ENCODE measurements around the gene RHBDD2. TPM values are rescaled to one million over a fixed set of nuclear protein-coding genes. Genes with fewer than 3 reads are reported as not detected.
"Not testable (repeated sequence)": the region's sequence is repeated elsewhere in the genome, so short reads cannot be mapped to it uniquely, and the experiment has no call there.

RHBDD2 gene
- 29.3 TPM for polyA plus RNA-seq (2013, experiment 1 of 2)
- polyA plus RNA-seq (2013, experiment 2 of 2): 33.6 TPM

GRCh38 chr7:75878769-75879611 is at the start of gene RHBDD2:
TSS of gene RHBDD2 (plus strand) at chr7:75879034. CDS start at chr7:75879083, 49 bp downstream.
- Histone ChIP-seq H3K4me3 (ENCODE audit: low read length) (peak within 1 kb of the TSS; percentile 87), H3K27me3 (ENCODE audit: insufficient read depth, low read length) (peaks cover 8% of the 10 kb centered on the region; the same call in 1 of the 2 replicates), H3K4me1 (ENCODE audit: insufficient read depth, low read length) (peaks cover 13% of the 10 kb centered on the region), H3K27ac (ENCODE audit: low read depth, low read length) (peak within 1 kb of the TSS; percentile 72), H3K36me3 (ENCODE audit: insufficient read depth, low read length) (peaks cover 34% of the 10 kb centered on the region), H3K9me3 (ENCODE audit: insufficient read depth, low read depth, low read length) (no peaks in the 10 kb centered on the region), H3K9ac (ENCODE audit: low read depth, low read length) (peak within 1 kb of the TSS; percentile 91)
- under 1% methylated on average over 57 of the region's 65 CpGs for WGBS

- not testable (repeated sequence) for H3K27me3 ChIP-seq (ENCODE audit: insufficient read depth, low read length); H3K4me3 ChIP-seq (ENCODE audit: low read length); H3K9ac ChIP-seq (ENCODE audit: low read depth, low read length); H3K36me3 ChIP-seq (ENCODE audit: insufficient read depth, low read length); H3K27ac ChIP-seq (ENCODE audit: low read depth, low read length); H3K9me3 ChIP-seq (ENCODE audit: insufficient read depth, low read depth, low read length); H3K4me1 ChIP-seq (ENCODE audit: insufficient read depth, low read length)
- WGBS: 70% methylated on average over 6 of the region's 6 CpGs
These were observed 49.2 kb upstream of the RHBDD2 start for GRCh38 chr7:75829656-75830055.

GRCh38 chr7:75830978-75831377 is 47.9 kb upstream of the RHBDD2 start:
- H3K36me3 ChIP-seq (ENCODE audit: insufficient read depth, low read length): no peaks in the 10 kb centered on the region
- H3K9ac ChIP-seq (ENCODE audit: low read depth, low read length): no peak overlapping the region
- no peak overlapping the region for H3K4me3 ChIP-seq (ENCODE audit: low read length)
- 94% methylated on average over 6 of the region's 6 CpGs for WGBS
- H3K27me3 ChIP-seq (ENCODE audit: insufficient read depth, low read length): no peaks in the 10 kb centered on the region
- no peaks in the 10 kb centered on the region for H3K9me3 ChIP-seq (ENCODE audit: insufficient read depth, low read depth, low read length)
- no peaks in the 10 kb centered on the region for H3K4me1 ChIP-seq (ENCODE audit: insufficient read depth, low read length)
- no peak overlapping the region for H3K27ac ChIP-seq (ENCODE audit: low read depth, low read length)

- not testable (repeated sequence) for H3K4me1 ChIP-seq (ENCODE audit: insufficient read depth, low read length); H3K27ac ChIP-seq (ENCODE audit: low read depth, low read length); H3K4me3 ChIP-seq (ENCODE audit: low read length); H3K9ac ChIP-seq (ENCODE audit: low read depth, low read length); H3K36me3 ChIP-seq (ENCODE audit: insufficient read depth, low read length); H3K27me3 ChIP-seq (ENCODE audit: insufficient read depth, low read length); H3K9me3 ChIP-seq (ENCODE audit: insufficient read depth, low read depth, low read length)
- WGBS: 77% methylated on average over 6 of the region's 6 CpGs
These were observed 45.2 kb upstream of the RHBDD2 start for GRCh38 chr7:75833662-75834061.

- no peaks in the 10 kb centered on the region for H3K36me3 ChIP-seq (ENCODE audit: insufficient read depth, low read length)
- no peaks in the 10 kb centered on the region for H3K9me3 ChIP-seq (ENCODE audit: insufficient read depth, low read depth, low read length)
- no peaks in the 10 kb centered on the region for H3K27me3 ChIP-seq (ENCODE audit: insufficient read depth, low read length)
- no peak overlapping the region for H3K4me3 ChIP-seq (ENCODE audit: low read length)
- H3K4me1 ChIP-seq (ENCODE audit: insufficient read depth, low read length): no peaks in the 10 kb centered on the region
- WGBS: 94% methylated on average over 29 of the region's 29 CpGs
- no peak overlapping the region for H3K27ac ChIP-seq (ENCODE audit: low read depth, low read length)
- no peak overlapping the region for H3K9ac ChIP-seq (ENCODE audit: low read depth, low read length)
These were observed 43.0 kb upstream of the RHBDD2 start for GRCh38 chr7:75835688-75836285.

- Histone ChIP-seq H3K36me3 (ENCODE audit: insufficient read depth, low read length) (no peaks in the 10 kb centered on the region), H3K4me1 (ENCODE audit: insufficient read depth, low read length) (no peaks in the 10 kb centered on the region), H3K4me3 (ENCODE audit: low read length) (no peak overlapping the region), H3K27ac (ENCODE audit: low read depth, low read length) (no peak overlapping the region), H3K9me3 (ENCODE audit: insufficient read depth, low read depth, low read length) (no peaks in the 10 kb centered on the region), H3K27me3 (ENCODE audit: insufficient read depth, low read length) (no peaks in the 10 kb centered on the region), H3K9ac (ENCODE audit: low read depth, low read length) (no peak overlapping the region)
- WGBS: 97% methylated on average over 6 of the region's 7 CpGs
These were observed 42.0 kb upstream of the RHBDD2 start for GRCh38 chr7:75836798-75837197.

- H3K9me3 ChIP-seq (ENCODE audit: insufficient read depth, low read depth, low read length); H3K4me3 ChIP-seq (ENCODE audit: low read length); H3K36me3 ChIP-seq (ENCODE audit: insufficient read depth, low read length); H3K27me3 ChIP-seq (ENCODE audit: insufficient read depth, low read length); H3K4me1 ChIP-seq (ENCODE audit: insufficient read depth, low read length); H3K9ac ChIP-seq (ENCODE audit: low read depth, low read length); H3K27ac ChIP-seq (ENCODE audit: low read depth, low read length): not testable (repeated sequence)
- WGBS: 90% methylated on average over 12 of the region's 14 CpGs
These were observed 40.4 kb upstream of the RHBDD2 start for GRCh38 chr7:75838281-75838930.

GRCh38 chr7:75840029-75840428 is 38.8 kb upstream of the RHBDD2 start:
- 81% methylated on average over 3 of the region's 3 CpGs for WGBS
- H3K9ac ChIP-seq (ENCODE audit: low read depth, low read length): no peak overlapping the region
- no peaks in the 10 kb centered on the region for H3K27me3 ChIP-seq (ENCODE audit: insufficient read depth, low read length)
- H3K36me3 ChIP-seq (ENCODE audit: insufficient read depth, low read length): no peaks in the 10 kb centered on the region
- H3K4me1 ChIP-seq (ENCODE audit: insufficient read depth, low read length): no peaks in the 10 kb centered on the region
- no peak overlapping the region for H3K27ac ChIP-seq (ENCODE audit: low read depth, low read length)
- no peaks in the 10 kb centered on the region for H3K9me3 ChIP-seq (ENCODE audit: insufficient read depth, low read depth, low read length)
- H3K4me3 ChIP-seq (ENCODE audit: low read length): no peak overlapping the region

GRCh38 chr7:75842836-75843446 is 35.9 kb upstream of the RHBDD2 start:
- Histone ChIP-seq H3K27me3 (ENCODE audit: insufficient read depth, low read length) (no peaks in the 10 kb centered on the region), H3K4me1 (ENCODE audit: insufficient read depth, low read length) (no peaks in the 10 kb centered on the region), H3K9me3 (ENCODE audit: insufficient read depth, low read depth, low read length) (no peaks in the 10 kb centered on the region), H3K27ac (ENCODE audit: low read depth, low read length) (no peak overlapping the region), H3K4me3 (ENCODE audit: low read length) (no peak overlapping the region), H3K36me3 (ENCODE audit: insufficient read depth, low read length) (no peaks in the 10 kb centered on the region), H3K9ac (ENCODE audit: low read depth, low read length) (no peak overlapping the region)
- 89% methylated on average over 8 of the region's 8 CpGs for WGBS

GRCh38 chr7:75843613-75844116 is 35.2 kb upstream of the RHBDD2 start:
- H3K27me3 ChIP-seq (ENCODE audit: insufficient read depth, low read length): no peaks in the 10 kb centered on the region
- H3K9me3 ChIP-seq (ENCODE audit: insufficient read depth, low read depth, low read length): no peaks in the 10 kb centered on the region
- H3K4me3 ChIP-seq (ENCODE audit: low read length): no peak overlapping the region
- H3K36me3 ChIP-seq (ENCODE audit: insufficient read depth, low read length): no peaks in the 10 kb centered on the region
- H3K9ac ChIP-seq (ENCODE audit: low read depth, low read length): no peak overlapping the region
- no peaks in the 10 kb centered on the region for H3K4me1 ChIP-seq (ENCODE audit: insufficient read depth, low read length)
- 95% methylated on average over 9 of the region's 9 CpGs for WGBS
- H3K27ac ChIP-seq (ENCODE audit: low read depth, low read length): no peak overlapping the region

GRCh38 chr7:75844158-75844557 is 34.7 kb upstream of the RHBDD2 start:
- H3K9ac ChIP-seq (ENCODE audit: low read depth, low read length): no peak overlapping the region
- 83% methylated on average over 5 of the region's 5 CpGs for WGBS
- H3K27me3 ChIP-seq (ENCODE audit: insufficient read depth, low read length): no peaks in the 10 kb centered on the region
- no peak overlapping the region for H3K4me3 ChIP-seq (ENCODE audit: low read length)
- no peaks in the 10 kb centered on the region for H3K4me1 ChIP-seq (ENCODE audit: insufficient read depth, low read length)
- no peak overlapping the region for H3K27ac ChIP-seq (ENCODE audit: low read depth, low read length)
- no peaks in the 10 kb centered on the region for H3K9me3 ChIP-seq (ENCODE audit: insufficient read depth, low read depth, low read length)
- no peaks in the 10 kb centered on the region for H3K36me3 ChIP-seq (ENCODE audit: insufficient read depth, low read length)

All from HUES64 (cell line).